Spleen (tissue), 7 donors: ENCODE results near the gene POLE.

Experiments
- POLR2AphosphoS5 ChIP-seq, 3 donors: sonication (generic); formaldehyde crosslinking; IDR thresholded peaks; one replicate each; pipeline ENCODE4 v1.5.1; 2017; ENCODE audit warnings: antibody characterized with exemption in 3 of 3
- TF ChIP-seq, protein P1 (sequence below), 11 experiments: fragments of 200-600 bp in 7 of 11; fragments of 450-650 bp in 4 of 11; sonication (generic) in 4 of 11; IDR thresholded peaks in 8 of 11; conservative IDR thresholded peaks in 3 of 11; 1 replicate in 7 of 11; 2 replicates in 4 of 11; pipeline versions ENCODE4 v1.4.0 to v1.8.0; 2016 to 2021; ENCODE audit warnings: antibody characterized with exemption in 11 of 11, inconsistent platforms in 4 of 11, mild to moderate bottlenecking in 1 of 11
- donor health status: DM: no; HTN: no; CAD: no; lungs with moderate emphysema.
- donor health status: DM: no; HTN: no; CAD: no.
- donor health status: DM: no; HTN: no; CAD: no.

DNA sequence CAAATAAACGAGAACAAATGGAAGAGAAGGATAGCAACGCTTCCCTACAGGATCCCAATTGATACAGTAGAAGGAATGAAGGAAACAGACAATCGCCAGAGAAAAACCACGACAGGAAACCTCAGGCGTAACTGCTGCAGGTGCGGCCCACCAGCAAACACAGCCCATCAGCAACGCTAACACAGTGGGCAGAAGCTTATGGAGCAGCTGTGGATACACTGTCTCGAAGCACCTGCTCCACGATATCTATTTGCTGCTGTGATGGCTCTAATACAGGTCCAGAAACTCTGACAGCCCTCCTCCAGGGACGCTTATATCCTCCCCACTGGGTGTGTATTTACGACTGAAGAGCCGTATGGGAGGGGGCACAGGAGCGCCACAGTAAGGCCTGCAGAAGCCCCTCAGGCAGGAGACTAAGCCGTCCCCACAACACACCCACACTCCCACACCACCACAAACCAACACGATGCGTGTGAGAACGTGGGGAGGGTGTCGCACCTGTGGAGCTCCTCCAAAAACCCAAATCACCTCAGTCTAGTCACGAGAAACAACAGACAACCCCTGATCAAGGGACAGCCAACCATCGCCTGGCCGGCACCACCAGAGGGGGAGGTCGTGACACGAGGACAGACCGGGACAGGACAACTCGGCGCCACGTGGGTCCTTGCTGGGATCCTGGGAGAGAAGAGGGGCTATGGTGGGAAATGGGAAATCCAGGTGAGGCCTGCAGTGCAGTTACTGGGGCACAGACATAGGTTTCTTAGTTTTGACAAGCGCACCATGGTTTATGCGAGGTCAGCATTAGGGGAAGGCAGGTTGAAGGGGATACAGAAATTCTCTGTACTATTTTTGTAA, 24.0 kb downstream of the POLE start:
- TF ChIP-seq, protein P1, sequence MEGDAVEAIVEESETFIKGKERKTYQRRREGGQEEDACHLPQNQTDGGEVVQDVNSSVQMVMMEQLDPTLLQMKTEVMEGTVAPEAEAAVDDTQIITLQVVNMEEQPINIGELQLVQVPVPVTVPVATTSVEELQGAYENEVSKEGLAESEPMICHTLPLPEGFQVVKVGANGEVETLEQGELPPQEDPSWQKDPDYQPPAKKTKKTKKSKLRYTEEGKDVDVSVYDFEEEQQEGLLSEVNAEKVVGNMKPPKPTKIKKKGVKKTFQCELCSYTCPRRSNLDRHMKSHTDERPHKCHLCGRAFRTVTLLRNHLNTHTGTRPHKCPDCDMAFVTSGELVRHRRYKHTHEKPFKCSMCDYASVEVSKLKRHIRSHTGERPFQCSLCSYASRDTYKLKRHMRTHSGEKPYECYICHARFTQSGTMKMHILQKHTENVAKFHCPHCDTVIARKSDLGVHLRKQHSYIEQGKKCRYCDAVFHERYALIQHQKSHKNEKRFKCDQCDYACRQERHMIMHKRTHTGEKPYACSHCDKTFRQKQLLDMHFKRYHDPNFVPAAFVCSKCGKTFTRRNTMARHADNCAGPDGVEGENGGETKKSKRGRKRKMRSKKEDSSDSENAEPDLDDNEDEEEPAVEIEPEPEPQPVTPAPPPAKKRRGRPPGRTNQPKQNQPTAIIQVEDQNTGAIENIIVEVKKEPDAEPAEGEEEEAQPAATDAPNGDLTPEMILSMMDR (IDR thresholded peaks at IDR 0.05 in 8 of 11, conservative IDR thresholded peaks at IDR 0.05 in 3 of 11): no peak
- TF ChIP-seq POLR2AphosphoS5 (IDR thresholded peaks at IDR 0.05): no peak
